GM06990 (cell line): ENCODE data around the gene SMR3A.
A peak's percentile ranks its signal among the peaks of the same experiment; 100 is the strongest.

Source experiments
- DNase-seq: peaks from one replicate; pipeline ENCODE4 v3.0.0-alpha.2; 2011; ENCODE audit not compliant: insufficient read length; ENCODE audit errors: extremely low read depth
- H3K27me3 ChIP-seq: replicated peaks from 2 replicates; pipeline ENCODE4 v1.6.0; 2011; ENCODE audit warnings: low read length; ENCODE audit not compliant: control insufficient read depth, insufficient read depth
- H3K36me3 ChIP-seq: 2 replicates; pipeline ENCODE4 v1.5.1; 2011; ENCODE audit warnings: low read length; ENCODE audit not compliant: control insufficient read depth, insufficient read depth
- H3K4me3 ChIP-seq: replicated peaks from 2 replicates; pipeline ENCODE4 v1.5.1; 2011; ENCODE audit warnings: low read depth, mild to moderate bottlenecking, control low read depth, low read length
- TF ChIP-seq, protein P1 (sequence below): IDR thresholded peaks from 2 replicates; pipeline ENCODE4 v1.5.1; 2011; ENCODE audit warnings: low read length, control low read depth, mild to moderate bottlenecking, inconsistent platforms; ENCODE audit not compliant: insufficient read depth, poor library complexity, severe bottlenecking

SMR3A gene

DNA sequence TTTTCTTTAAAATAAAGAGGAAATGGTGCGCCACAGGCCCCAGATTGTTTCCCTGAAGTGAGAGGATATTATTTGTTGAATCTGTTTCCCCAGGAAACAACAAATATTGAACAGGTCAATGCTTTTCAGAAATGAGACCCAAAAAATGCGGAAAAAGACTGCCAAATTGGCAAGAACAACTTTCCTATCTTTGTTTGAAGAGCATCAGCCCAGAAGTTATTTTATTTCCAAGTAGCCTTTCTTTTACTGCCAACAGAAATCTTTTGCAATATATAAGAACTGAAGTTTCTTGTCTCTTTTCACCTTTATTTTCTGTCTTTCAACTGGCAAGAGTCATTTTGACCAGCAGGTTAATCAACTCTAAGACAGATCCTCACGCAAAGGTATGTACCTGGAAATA, at the start of gene SMR3A:
SMR3A (plus strand) TSS at position 301 of the 400 bp plus-strand sequence. CDS start 1,356 bp downstream, outside the sequence.
- TF ChIP-seq, protein P1, sequence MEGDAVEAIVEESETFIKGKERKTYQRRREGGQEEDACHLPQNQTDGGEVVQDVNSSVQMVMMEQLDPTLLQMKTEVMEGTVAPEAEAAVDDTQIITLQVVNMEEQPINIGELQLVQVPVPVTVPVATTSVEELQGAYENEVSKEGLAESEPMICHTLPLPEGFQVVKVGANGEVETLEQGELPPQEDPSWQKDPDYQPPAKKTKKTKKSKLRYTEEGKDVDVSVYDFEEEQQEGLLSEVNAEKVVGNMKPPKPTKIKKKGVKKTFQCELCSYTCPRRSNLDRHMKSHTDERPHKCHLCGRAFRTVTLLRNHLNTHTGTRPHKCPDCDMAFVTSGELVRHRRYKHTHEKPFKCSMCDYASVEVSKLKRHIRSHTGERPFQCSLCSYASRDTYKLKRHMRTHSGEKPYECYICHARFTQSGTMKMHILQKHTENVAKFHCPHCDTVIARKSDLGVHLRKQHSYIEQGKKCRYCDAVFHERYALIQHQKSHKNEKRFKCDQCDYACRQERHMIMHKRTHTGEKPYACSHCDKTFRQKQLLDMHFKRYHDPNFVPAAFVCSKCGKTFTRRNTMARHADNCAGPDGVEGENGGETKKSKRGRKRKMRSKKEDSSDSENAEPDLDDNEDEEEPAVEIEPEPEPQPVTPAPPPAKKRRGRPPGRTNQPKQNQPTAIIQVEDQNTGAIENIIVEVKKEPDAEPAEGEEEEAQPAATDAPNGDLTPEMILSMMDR: no peak
- no peak within 1 kb of the TSS for H3K4me3 ChIP-seq
- H3K27me3 ChIP-seq: no peaks in the 10 kb centered on the region
- H3K36me3 ChIP-seq: no peaks in the 10 kb centered on the region
- DNase-seq: no peak

DNA sequence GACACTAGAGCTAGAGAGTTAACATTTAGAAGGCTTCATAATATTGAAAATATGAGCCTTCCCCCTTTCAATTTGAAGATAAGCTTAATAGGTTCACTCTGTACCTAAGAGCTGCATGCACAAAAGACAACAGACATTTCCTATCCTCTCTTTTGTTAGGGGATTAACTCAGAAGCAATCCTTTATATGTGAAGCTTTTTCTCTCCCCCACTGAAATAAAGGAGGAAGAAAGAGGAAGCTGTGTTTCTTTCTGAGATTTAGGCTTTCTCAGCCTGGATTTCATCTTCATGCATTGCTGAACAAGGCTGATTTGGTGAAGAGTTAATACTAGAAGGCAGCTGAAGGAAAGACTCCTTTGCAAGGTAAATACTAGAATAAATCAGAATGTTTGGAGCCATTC, 46.8 kb upstream of the SMR3A start:
- TF ChIP-seq, protein P1: no peak
- Histone ChIP-seq H3K4me3 (no peak overlapping the region), H3K36me3 (no peaks in the 10 kb centered on the region), H3K27me3 (no peaks in the 10 kb centered on the region)
- no peak for DNase-seq

DNA sequence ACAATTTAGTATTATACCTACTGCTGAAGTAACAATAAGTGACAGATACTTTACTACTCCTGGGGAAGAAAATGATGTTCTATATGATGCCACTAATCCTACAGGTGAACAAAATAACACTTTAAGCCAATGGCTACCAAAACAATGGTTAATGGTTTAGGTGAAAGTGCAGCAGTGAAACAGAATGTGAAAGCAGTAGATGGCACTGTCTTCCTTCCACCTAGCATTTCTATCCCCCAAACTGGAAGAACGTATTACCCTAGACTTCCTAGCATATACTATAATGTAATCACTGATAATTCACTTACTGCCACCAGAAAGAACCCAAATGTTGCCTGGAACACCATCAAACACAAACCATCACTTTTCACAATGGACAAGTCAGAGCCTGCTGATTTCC, 44.6 kb upstream of the SMR3A start:
- DNase-seq: no peak
- Histone ChIP-seq H3K36me3 (no peaks in the 10 kb centered on the region), H3K4me3 (no peak overlapping the region), H3K27me3 (no peaks in the 10 kb centered on the region)
- TF ChIP-seq, protein P1: peak; percentile 36

DNA sequence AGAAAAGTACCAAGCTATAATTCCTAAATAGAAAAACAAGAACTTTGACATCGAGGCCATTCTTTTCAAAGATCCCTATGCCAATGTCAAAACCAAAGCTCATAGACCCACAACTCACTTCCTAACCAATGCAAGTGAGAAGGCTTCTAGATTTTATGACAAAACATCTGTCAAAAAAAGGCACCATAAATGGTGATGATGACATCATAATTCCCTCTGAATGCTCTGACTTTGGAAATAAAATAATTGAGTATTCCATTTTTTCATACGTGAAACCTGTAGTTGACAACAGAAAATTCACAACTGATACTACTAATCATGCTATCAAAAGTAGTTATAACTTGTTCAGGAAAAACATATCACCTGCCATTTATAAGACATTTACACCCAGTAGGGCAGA, 34.5 kb upstream of the SMR3A start:
- TF ChIP-seq, protein P1: no peak
- H3K4me3 ChIP-seq: no peak overlapping the region
- no peak for DNase-seq
- no peaks in the 10 kb centered on the region for H3K36me3 ChIP-seq
- H3K27me3 ChIP-seq: no peaks in the 10 kb centered on the region; the same call in 1 of the 2 replicates

DNA sequence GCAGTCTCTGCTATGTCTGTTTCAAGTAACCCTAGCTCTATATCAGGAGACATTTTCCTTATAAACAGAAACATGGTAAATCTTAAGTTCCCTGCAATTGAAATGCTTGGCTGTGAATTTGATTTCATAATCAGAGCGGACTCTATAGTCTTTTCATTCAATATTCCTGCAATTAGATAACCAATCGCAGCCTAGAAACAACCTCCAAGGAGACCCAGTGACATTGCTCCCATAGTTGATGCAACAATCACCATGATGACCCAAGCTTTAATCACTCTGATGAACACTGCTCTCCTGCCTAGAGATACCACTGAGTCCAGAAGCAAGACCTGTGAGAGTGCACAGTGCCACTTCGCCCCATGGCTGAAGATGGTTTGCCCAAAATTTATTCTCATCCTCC, 25.9 kb upstream of the SMR3A start, which contains the start of gene CABS1:
CABS1 (plus strand) TSS at position 301 of the 400 bp plus-strand sequence; CDS start at position 360, 59 bp downstream.
- TF ChIP-seq, protein P1: no peak
- DNase-seq: no peak
- no peak within 1 kb of the TSS for H3K4me3 ChIP-seq
- no peaks in the 10 kb centered on the region for H3K27me3 ChIP-seq
- no peaks in the 10 kb centered on the region for H3K36me3 ChIP-seq

DNA sequence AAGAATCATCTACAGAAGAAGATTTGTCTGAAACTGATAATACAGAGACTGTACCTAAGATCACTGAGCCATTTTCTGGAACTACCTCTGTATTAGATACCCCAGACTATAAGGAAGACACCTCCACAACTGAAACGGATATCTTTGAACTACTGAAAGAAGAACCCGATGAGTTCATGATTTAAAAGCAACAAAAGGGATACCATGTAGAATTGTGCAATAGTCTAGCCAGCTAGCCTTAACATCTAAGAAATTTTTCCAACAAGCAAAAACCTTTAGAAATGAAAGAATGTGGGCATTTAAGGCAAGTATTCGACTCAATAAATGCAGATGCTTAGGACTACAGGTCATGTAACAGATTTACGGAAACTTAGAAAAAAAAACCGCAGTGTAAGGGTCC, 24.5 kb upstream of the SMR3A start:
- TF ChIP-seq, protein P1: no peak
- Histone ChIP-seq H3K4me3 (no peak overlapping the region), H3K27me3 (no peaks in the 10 kb centered on the region), H3K36me3 (no peaks in the 10 kb centered on the region)
- DNase-seq: no peak
